ENCODE data around the gene MRPL43.
"Not testable (repeated sequence)": the region's sequence is repeated elsewhere in the genome, so short reads cannot be mapped to it uniquely, and the experiment has no call there.

DNA sequence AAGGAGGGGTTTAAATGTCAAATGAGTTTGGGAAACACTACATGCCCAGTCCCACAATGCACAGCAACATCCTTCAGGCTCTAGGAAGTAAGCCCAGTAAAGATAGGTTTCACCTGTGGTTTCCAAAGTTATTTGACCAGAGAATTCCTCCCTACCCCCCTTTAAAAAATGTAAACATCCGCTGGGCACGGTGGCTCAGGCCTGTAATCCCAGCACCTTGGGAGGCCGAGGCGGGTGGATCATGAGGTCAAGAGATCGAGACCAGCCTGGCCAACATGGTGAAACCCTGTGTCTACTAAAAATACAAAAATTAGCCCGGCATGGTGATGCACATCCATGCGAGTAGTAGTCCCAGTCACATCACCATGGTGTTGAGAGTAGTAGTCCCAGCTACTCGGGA, 11.9 kb downstream of the MRPL43 start:
- TF ChIP-seq SUZ12 (IDR thresholded peaks at IDR 0.05; ENCODE audit: extremely low read depth, insufficient read depth, insufficient read length); YY1 (IDR thresholded peaks at IDR 0.05; ENCODE audit: insufficient read depth, insufficient read length); ZNF274 (IDR thresholded peaks at IDR 0.05; ENCODE audit: low read depth, low read length): not testable (repeated sequence)
